ENCODE measurements around the gene OGFRL1.

- TF ChIP-seq CTCF (IDR thresholded peaks at IDR 0.05) = no peak
- no peak for TF ChIP-seq POLR2A (IDR thresholded peaks at IDR 0.05)
These were observed 35.7 kb downstream of the OGFRL1 start for GRCh38 chr6:71324194-71324785.

Data from body of pancreas (tissue), 4 donors.